SU-DHL-6 (cell line): ENCODE measurements around the gene GSDME.

Experiments used
- H2AFZ ChIP-seq: fragments of 200-600 bp; sonication (generic); 2 replicates; pipeline ENCODE4 v1.6.1; 2014; ENCODE audit warnings: low read depth, mild to moderate bottlenecking, moderate library complexity, mixed read lengths, antibody characterized with exemption, low read length; ENCODE audit not compliant: severe bottlenecking
- H3F3A ChIP-seq: fragments of 200-600 bp; shearing (Covaris generic); 2 replicates; pipeline ENCODE4 v1.6.0; 2016; ENCODE audit warnings: antibody characterized with exemption, mild to moderate bottlenecking; ENCODE audit not compliant: insufficient read depth
- H3K27ac ChIP-seq: fragments of 200-600 bp; sonication (generic); 2 replicates; pipeline ENCODE4 v1.5.1; 2016; ENCODE audit warnings: low read depth, mild to moderate bottlenecking, low read length, moderate library complexity, mixed read lengths
- H3K27me3 ChIP-seq: fragments of 200-600 bp; sonication (generic), shearing (Covaris generic); 2 replicates; pipeline ENCODE4 v1.6.0; 2014; ENCODE audit warnings: mild to moderate bottlenecking, low read length
- H3K36me3 ChIP-seq: fragments of 200-600 bp; sonication (generic); 2 replicates; pipeline ENCODE4 v1.6.1; 2014; ENCODE audit warnings: mild to moderate bottlenecking, low read length, mixed read lengths
- H3K4me2 ChIP-seq: fragments of 300-600, 200-600 bp; shearing (Covaris generic), sonication (generic); 2 replicates; pipeline ENCODE4 v1.6.0; 2014; ENCODE audit warnings: low read length, low read depth, mild to moderate bottlenecking; ENCODE audit not compliant: poor library complexity, severe bottlenecking
- H3K4me3 ChIP-seq: fragments of 200-600 bp; sonication (generic); 2 replicates; pipeline ENCODE4 v1.5.1; 2014; ENCODE audit warnings: antibody characterized with exemption, low read length, mild to moderate bottlenecking, mixed read lengths; ENCODE audit not compliant: insufficient read depth, poor library complexity, severe bottlenecking
- H3K79me2 ChIP-seq: fragments of 200-600 bp; sonication (generic); 2 replicates; pipeline ENCODE4 v1.6.1; 2014; ENCODE audit warnings: mild to moderate bottlenecking, low read length, moderate library complexity; ENCODE audit not compliant: insufficient read depth
- H3K9ac ChIP-seq: fragments of 200-600 bp; sonication (generic); 2 replicates; pipeline ENCODE4 v1.7.0; 2014; ENCODE audit warnings: mild to moderate bottlenecking, low read length
- H3K9me2 ChIP-seq: fragments of 200-600 bp; sonication (generic); replicated peaks from 2 replicates; pipeline ENCODE4 v1.6.1; 2014; ENCODE audit warnings: low read length; ENCODE audit not compliant: insufficient read depth
- H3K9me3 ChIP-seq: fragments of 200-600 bp; sonication (generic); 2 replicates; pipeline ENCODE4 v1.6.1; 2014; ENCODE audit warnings: low read length, mixed read lengths; ENCODE audit not compliant: insufficient read depth
- H4K20me1 ChIP-seq: fragments of 200-600 bp; sonication (generic); 2 replicates; pipeline ENCODE4 v1.6.1; 2014; ENCODE audit warnings: low read depth, mild to moderate bottlenecking, antibody characterized with exemption, low read length, moderate library complexity, mixed read lengths
- EZH2phosphoT487 ChIP-seq: fragments of 200-600 bp; sonication (generic), shearing (Covaris generic); conservative IDR thresholded peaks from 2 replicates; pipeline ENCODE4 v1.6.1; 2018; ENCODE audit warnings: mild to moderate bottlenecking, antibody characterized with exemption, low read length, moderate library complexity, mixed read lengths
- TF ChIP-seq, protein P1 (sequence below): fragments of 200-600 bp; sonication (generic); IDR thresholded peaks from one replicate; pipeline ENCODE4 v1.5.1; 2017; ENCODE audit warnings: antibody characterized with exemption, mild to moderate bottlenecking, low read length, moderate library complexity; ENCODE audit not compliant: insufficient read depth, poor library complexity, severe bottlenecking

The GSDME gene

DNA sequence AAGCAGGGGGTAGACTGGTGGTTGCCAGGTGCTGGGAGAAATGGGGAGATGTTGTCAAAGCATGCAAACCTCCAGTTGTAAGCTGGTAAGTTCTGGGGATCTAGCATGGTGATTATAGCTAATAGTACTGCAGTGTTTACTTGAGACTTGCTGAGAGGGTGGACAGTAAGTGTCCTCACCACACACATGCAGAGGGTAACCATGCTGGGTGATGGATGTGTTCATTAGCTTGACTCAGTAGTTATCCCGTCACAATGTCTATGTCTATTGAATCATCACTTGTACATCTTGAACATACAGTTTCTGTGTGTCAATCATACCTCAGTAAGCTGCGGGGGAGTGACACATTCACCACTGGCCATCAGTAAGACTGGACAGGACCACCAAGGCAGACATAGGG lies 42.1 kb downstream of the GSDME start:
- H4K20me1 ChIP-seq, result no peaks in the 10 kb centered on the region
- TF ChIP-seq EZH2phosphoT487, result no peak
- TF ChIP-seq, protein P1, sequence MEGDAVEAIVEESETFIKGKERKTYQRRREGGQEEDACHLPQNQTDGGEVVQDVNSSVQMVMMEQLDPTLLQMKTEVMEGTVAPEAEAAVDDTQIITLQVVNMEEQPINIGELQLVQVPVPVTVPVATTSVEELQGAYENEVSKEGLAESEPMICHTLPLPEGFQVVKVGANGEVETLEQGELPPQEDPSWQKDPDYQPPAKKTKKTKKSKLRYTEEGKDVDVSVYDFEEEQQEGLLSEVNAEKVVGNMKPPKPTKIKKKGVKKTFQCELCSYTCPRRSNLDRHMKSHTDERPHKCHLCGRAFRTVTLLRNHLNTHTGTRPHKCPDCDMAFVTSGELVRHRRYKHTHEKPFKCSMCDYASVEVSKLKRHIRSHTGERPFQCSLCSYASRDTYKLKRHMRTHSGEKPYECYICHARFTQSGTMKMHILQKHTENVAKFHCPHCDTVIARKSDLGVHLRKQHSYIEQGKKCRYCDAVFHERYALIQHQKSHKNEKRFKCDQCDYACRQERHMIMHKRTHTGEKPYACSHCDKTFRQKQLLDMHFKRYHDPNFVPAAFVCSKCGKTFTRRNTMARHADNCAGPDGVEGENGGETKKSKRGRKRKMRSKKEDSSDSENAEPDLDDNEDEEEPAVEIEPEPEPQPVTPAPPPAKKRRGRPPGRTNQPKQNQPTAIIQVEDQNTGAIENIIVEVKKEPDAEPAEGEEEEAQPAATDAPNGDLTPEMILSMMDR, result no peak
- 0 out of 2 replicates have a peak overlapping the region, but pooled peaks have one; percentile 28 for H3K9ac ChIP-seq
- no peak overlapping the region for H3K4me3 ChIP-seq
- peaks cover 19% of the 10 kb centered on the region for H3F3A ChIP-seq
- peak overlapping the region; percentile 81 for H3K27ac ChIP-seq
- H3K9me3 ChIP-seq, result no peaks in the 10 kb centered on the region
- peak overlapping the region; percentile 37 for H3K4me2 ChIP-seq
- H3K36me3 ChIP-seq, result no peaks in the 10 kb centered on the region
- no peak overlapping the region for H2AFZ ChIP-seq
- no peaks in the 10 kb centered on the region for H3K9me2 ChIP-seq
- no peaks in the 10 kb centered on the region for H3K27me3 ChIP-seq
- H3K79me2 ChIP-seq, result no peaks in the 10 kb centered on the region

DNA sequence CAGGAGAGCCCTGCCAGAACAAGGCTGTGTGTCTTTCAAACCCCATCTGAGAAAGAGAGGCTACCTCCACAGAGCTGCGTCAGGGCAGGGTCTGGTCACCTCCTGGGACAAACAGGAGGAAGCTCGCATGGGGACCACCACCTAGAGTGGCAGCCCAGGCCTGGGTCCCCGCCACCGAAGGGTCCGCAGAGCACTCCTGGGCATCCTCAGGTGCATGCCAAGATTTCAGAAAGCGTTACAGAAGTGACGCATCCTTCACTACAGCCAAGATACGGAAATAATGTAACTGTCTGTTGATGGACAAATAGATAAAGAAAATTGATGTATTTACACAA lies 42.6 kb downstream of the GSDME start:
- no peaks in the 10 kb centered on the region for H3K79me2 ChIP-seq

DNA sequence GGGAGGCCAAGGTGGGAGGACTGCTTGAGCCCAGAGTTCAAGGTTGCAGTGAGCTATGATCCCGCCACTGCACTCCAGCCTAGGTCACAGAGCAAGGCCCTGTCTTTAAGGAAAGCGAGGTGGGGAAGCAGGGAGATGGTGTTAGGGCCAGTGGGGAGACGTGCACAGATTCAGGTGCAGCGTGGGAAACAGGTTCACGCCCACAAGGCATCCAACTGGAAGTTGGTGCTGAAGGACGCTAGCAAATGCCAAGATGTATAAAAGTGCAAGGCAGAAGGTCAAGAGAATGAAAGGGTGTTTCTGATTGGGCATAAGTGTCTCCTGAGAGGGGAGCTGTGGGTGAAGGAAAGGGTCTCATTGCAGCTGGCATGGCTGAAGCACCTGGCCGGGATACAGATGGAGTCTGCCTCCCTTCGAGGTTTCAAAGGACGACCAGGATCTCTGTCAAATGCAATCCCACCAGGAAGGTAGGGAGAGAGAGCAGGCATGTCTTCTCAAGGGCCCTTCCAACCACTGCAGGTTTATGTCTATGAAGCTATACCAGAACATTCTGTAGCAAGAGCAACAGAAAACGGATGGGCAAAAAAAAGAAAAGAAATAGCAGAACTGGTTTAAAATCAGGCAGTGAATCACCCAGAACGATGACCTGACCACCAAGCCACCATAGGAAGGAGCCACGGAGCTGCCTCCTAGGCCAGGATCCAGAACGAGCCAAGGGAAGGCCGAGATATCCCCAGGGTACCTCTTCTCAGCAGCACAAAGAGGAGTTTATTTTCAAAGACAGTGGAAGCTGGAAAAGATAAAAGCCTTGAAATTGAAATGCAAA lies 43.2 kb downstream of the GSDME start:
- Histone ChIP-seq H3K36me3 (no peaks in the 10 kb centered on the region), H3K4me3 (no peak overlapping the region), H3K27me3 (no peaks in the 10 kb centered on the region), H3K4me2 (no peak overlapping the region), H2AFZ (no peak overlapping the region), H4K20me1 (no peaks in the 10 kb centered on the region), H3K9me3 (no peaks in the 10 kb centered on the region), H3F3A (peaks cover 13% of the 10 kb centered on the region; the same call in 1 of the 2 replicates), H3K27ac (no peak overlapping the region), H3K79me2 (no peaks in the 10 kb centered on the region), H3K9ac (no peak overlapping the region), H3K9me2 (no peaks in the 10 kb centered on the region)
- TF ChIP-seq EZH2phosphoT487, result no peak
- TF ChIP-seq, protein P1, result no peak

More for the DNA sequence above, 42.6 kb downstream of the GSDME start:
- Histone ChIP-seq H3F3A (peaks cover 14% of the 10 kb centered on the region; the same call in 1 of the 2 replicates), H4K20me1 (no peaks in the 10 kb centered on the region), H2AFZ (no peak overlapping the region), H3K27ac (peak overlapping the region; percentile 81), H3K9ac (0 out of 2 replicates have a peak overlapping the region, but pooled peaks have one; percentile 28), H3K4me3 (no peak overlapping the region), H3K27me3 (no peaks in the 10 kb centered on the region), H3K9me2 (no peaks in the 10 kb centered on the region), H3K9me3 (no peaks in the 10 kb centered on the region), H3K36me3 (no peaks in the 10 kb centered on the region), H3K4me2 (peak overlapping the region; percentile 37)
- TF ChIP-seq EZH2phosphoT487, result no peak
- TF ChIP-seq, protein P1, result no peak
